Mesothelial cell of epicardium (in vitro differentiated cells): ENCODE data around the gene CACNA1C. TPM values are rescaled to one million over a fixed set of nuclear protein-coding genes. Genes with fewer than 3 reads are reported as not detected.

Experiments
- total RNA-seq: library from RNA; stranded (reverse); gene quantifications from 3 replicates; pipeline ENCODE4 v1.2.1, GENCODE V29; 2021

CACNA1C gene
- total RNA-seq, 1 donor from 2014 or later = 33.6 TPM

Other genes starting within 250 kb of the CACNA1C start
- gene LRTM2, start 232.4 kb upstream of the CACNA1C start, total RNA-seq = 0.45 to 0.47 TPM in 2 of 3 replicates, not detected in the other
- gene CACNA2D4, start 134.3 kb upstream of the CACNA1C start, total RNA-seq = 0.09 to 0.45 TPM (median 0.45 TPM) in 3 replicates
- 19.8 to 22.9 TPM (median 21.4 TPM) in 3 replicates for gene DCP1B, start 48.5 kb upstream of the CACNA1C start, total RNA-seq